ENCODE data around the gene CD36. TPM values are rescaled to one million over a fixed set of nuclear protein-coding genes. Genes with fewer than 3 reads are reported as not detected.
"Not testable (repeated sequence)": the region's sequence is repeated elsewhere in the genome, so short reads cannot be mapped to it uniquely, and the experiment has no call there.

CD36 gene
- polyA plus RNA-seq, 1 donor, result 396 TPM

- no peak for DNase-seq
Measured at GRCh38 chr7:80654887-80655340, 16.5 kb downstream of the CD36 start.

GRCh38 chr7:80656029-80656428 is 17.6 kb downstream of the CD36 start:
- DNase-seq, result no peak

- DNase-seq, result no peak
Measured at GRCh38 chr7:80659120-80660055, 20.9 kb downstream of the CD36 start.

GRCh38 chr7:80660939-80661338 is 22.5 kb downstream of the CD36 start:
- DNase-seq, result no peak

GRCh38 chr7:80661729-80662128 is 23.3 kb downstream of the CD36 start:
- DNase-seq, result no peak

- DNase-seq, result no peak
Measured at GRCh38 chr7:80662252-80662651, 23.8 kb downstream of the CD36 start.

GRCh38 chr7:80665526-80665925 is 27.1 kb downstream of the CD36 start:
- no peak for DNase-seq

- no peak for DNase-seq
Measured at GRCh38 chr7:80666376-80666775, 27.9 kb downstream of the CD36 start.

GRCh38 chr7:80669367-80669766 is 30.9 kb downstream of the CD36 start:
- DNase-seq, result not testable (repeated sequence)

GRCh38 chr7:80671744-80672143 is 33.3 kb downstream of the CD36 start:
- DNase-seq, result no peak

GRCh38 chr7:80675090-80675489 is 36.6 kb downstream of the CD36 start:
- DNase-seq, result no peak

- DNase-seq, result no peak
Measured at GRCh38 chr7:80676404-80676803, 38.0 kb downstream of the CD36 start.

- no peak for DNase-seq
Measured at GRCh38 chr7:80677629-80678028, 39.2 kb downstream of the CD36 start.

GRCh38 chr7:80678707-80679106 is 40.3 kb downstream of the CD36 start:
- no peak for DNase-seq

- DNase-seq, result no peak
Measured at GRCh38 chr7:80679921-80680907, 41.8 kb downstream of the CD36 start.

GRCh38 chr7:80681272-80681885 is 42.9 kb downstream of the CD36 start:
- no peak for DNase-seq

- no peak for DNase-seq
Measured at GRCh38 chr7:80682744-80683143, 44.3 kb downstream of the CD36 start.

- no peak for DNase-seq
Measured at GRCh38 chr7:80686576-80686975, 48.1 kb downstream of the CD36 start.

- peak; percentile 69 for DNase-seq
Measured at GRCh38 chr7:80699045-80699638, 60.7 kb downstream of the CD36 start.

- no peak for DNase-seq
Measured at GRCh38 chr7:80699721-80700256, 61.3 kb downstream of the CD36 start.

GRCh38 chr7:80703272-80703671 is 64.8 kb downstream of the CD36 start:
- no peak for DNase-seq
